ENCODE results near the gene ZNF750.

ZNF750 gene

DNA sequence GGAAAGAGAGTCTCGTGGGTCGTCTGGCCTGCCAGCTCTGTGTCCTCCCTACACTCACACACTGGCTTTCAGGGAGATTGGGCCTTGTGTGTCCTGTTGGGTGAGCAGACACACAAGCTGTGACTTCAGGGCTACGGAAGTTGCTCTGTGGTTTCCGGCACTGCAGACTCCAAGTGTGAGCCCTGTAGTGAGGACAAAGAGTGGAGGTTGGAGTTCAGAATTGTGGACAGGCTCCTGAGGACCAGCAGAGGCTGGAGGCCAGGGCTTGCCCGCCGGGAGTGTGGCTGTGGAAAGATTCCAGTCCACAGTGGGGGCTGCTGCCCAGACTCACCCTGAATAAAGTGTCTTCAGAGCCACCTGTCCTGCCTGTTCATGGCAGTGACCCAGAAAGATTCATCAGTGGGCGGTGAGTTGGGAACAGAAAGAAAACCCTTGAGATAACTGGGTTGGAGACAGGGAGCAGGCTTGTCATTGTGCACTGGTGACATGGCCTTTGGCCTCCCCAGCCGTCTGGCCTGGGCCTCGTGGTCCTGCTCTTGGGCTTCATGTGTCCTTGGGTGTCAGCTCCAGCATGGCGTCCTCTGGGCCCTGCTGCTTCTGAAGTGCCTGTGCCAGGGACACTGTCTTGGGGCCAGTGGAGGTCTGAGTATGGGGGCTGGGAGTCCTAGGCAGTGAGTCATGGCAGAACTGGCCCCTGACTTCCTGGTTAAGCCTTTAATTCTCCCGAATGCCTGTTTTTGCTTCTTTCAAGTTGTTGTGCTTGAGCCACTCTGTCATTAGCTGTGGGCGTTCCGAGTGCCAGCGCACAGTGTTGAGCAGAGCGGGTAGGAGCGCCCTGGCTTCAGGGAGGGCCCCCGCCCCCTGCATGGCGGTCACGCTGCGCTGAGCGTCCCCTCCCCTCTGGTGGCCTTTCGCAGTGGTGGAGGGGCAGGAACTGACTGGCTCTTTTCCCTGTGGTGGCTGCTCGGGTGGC lies 19.9 kb upstream of the ZNF750 start:
- peak; percentile 53 to 61 for DNase-seq

DNA sequence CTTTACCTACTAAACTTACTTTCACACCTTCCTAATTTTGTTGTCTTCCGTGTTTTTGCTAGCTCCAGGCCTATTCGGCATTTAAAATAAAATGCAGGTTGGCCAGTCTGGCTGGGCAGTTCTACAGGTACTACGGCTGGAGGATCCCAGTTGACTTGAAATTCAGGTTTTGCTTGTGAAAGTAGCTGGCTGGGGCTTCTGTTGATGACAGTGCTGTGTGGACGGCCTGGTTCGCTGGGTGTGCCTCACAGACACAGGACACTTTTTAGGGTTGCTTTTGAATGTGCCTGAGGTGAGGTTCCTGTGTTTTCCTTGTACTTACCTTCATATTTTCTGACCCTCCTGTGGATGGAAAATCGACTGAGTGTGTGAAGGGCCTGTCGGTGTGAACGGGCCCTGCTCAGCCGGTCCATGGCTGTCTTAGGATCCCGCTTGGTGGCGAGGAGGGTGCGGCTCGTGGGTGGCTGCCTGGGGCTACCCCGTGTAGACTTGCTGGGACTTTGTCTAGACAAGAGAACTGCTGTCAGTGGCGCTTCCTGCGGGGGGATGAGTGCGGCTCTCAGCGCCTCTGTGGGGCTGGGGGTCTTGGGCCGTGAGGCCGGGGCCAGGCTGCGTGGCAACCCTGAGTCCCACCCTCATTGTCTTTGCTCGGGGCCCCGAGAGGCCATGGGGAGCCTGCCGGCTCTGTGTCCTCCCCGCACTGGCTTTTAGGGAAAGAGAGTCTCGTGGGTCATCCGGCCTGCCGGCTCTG lies 18.7 kb upstream of the ZNF750 start:
- DNase-seq: peak in 1 of 2 donors; percentile 36

DNA sequence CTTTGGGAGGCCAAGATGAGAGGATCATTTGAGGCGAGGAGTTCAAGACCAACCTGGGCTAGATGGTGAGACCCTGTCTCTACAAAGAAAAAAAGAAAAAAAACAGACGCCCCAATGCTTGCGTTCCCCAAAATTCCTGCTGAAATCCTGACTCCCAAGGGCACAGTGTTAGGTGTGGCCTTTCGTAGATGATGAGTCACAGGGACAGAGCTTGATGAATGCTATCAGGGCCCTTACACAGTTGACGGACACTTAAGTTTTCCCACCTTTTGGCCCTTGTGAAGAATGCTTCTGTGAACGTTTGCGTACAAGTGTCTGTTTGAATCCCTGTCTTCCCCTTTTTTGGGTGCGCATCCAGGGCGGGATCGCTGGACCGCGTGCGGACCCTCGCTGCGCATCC lies 16.5 kb upstream of the ZNF750 start:
- no peak for DNase-seq

DNA sequence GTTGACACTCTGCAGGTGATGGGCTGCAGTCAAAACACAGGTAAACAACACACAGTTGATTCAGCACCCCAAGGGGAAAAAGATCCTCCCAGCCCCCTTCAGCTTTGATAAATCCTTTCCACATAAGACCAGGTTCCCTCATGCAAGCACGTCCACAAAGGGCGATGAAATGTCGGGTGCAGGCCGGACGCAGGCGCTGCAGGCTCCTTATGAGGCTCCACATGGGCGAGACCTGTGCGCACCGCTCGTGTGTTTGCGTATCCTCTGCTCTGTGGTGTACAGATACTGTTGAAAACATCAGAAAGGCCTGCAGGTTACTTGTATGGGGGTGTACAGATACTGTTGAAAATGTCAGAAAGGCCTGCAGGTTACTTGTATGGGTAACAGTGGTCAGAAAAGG lies 14.4 kb upstream of the ZNF750 start:
- no peak for DNase-seq

DNA sequence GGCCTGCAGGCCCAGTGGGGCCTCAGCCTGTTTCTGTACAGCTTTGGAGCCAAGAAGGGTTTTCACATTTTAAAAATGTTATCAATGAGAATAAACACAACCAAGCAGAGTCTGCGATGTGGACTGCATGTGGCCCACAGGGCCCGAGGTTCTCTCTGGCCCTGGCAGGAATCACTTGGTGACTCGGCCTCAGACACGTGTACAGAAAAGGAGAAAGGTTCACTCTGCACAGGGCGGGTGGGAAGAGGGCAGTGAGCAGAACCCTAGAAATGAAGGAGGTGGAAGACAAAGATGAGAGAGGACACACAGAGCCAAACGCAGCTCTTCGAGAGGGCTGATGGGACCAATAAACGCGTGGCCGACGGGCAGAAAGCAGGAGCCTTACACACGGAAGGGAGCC lies 11.6 kb upstream of the ZNF750 start:
- DNase-seq: no peak

DNA sequence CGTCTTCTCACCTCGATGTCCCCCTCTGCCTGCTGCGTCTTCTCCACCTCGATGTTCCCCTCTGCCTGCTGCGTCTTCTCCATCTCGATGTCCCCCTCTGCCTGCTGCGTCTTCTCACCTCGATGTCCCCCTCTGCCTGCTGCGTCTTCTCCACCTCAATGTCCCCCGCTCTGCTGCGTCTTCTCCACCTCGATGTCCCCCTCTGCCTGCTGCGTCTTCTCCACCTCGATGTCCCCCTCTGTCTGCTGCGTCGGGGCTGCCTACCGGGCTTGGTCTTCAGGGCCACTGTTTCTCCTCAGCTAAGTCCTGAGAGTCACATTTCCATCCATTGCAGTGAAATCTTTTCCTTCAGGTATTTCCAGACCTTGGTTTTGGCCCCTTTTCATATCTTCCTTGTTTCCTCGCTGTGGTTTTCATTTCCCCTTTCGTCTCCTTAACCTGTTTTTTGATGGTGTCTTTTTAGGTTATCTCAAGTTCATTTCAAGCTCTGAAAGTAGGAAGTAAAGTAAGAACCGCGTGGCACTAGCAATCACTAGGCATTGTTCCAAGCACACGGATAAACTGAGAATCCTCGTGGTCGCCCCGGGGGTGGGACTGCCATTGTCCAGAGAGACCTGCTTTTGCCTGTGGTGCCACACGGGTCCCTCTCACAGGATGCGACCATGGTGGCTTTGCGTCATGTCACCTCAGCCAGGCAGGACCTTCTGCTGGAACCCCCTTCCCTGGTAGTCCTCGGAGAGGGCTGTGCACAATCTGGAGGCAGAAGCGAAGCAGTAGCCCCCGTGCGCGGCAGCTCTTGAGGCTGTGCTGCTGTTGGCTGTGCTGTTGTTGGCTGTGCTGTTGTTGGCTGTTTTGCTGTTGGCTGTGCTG lies 9.5 kb upstream of the ZNF750 start:
- DNase-seq: no peak

DNA sequence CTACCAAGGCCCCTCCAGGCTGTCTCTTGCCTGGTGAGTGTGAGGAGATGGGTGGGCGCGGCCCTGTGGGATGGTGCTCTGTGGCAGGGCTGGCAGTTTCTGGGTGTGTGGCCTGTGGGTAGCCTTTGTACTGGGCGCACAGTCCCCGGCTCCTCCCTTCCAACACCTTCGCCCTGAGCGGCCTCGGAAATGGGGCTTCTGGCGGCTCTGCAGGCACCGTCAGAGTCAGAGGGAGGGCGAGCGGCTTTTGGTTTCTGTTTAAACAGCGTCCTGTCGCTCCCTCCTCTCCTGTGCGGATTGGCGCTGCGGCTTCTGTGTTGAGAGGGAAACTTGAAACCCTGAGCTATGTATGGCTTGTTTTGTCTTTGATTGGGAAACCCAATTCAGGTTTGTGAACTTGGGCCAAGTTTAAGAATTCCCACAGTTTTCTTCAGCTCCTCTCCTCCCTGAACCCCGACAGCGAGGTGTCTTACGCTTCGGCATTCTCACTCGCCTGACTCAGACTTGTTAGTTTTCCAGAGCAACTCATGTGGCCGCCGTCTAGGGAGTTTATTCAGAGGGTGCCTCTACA lies 8.3 kb upstream of the ZNF750 start:
- DNase-seq: peak; percentile 47 to 67

DNA sequence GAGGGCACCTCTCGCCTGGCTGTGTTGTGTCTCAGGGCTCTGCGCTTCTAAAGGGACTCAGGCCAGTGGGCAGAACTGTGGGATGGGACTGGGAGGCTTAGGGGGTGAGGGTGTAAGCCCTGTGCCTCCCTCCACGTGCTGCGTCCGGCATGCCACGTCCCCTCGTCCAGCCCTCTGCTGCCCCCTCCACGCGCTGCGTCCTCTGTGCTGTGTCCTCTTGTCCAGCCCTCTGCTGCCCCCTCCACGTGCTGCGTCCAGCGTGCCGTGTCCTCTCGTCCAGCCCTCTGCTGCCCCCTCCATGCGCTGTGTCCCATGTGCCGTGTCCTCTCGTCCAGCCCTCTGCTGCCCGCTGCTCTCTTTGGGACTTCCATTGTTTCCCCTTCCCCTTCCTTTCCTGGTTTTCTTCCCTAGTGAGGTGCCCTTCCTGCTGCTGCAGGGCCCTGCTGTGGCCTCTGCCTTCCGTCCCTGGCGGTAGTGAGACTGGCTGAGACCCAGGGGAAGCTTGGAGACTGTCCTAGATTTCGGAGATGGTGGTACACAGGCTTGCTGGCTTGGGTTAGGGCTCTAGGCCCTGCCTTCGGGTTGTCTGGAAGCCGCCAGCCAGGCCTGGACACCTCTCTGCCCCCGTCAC lies 6.4 kb upstream of the ZNF750 start:
- no peak for DNase-seq

DNA sequence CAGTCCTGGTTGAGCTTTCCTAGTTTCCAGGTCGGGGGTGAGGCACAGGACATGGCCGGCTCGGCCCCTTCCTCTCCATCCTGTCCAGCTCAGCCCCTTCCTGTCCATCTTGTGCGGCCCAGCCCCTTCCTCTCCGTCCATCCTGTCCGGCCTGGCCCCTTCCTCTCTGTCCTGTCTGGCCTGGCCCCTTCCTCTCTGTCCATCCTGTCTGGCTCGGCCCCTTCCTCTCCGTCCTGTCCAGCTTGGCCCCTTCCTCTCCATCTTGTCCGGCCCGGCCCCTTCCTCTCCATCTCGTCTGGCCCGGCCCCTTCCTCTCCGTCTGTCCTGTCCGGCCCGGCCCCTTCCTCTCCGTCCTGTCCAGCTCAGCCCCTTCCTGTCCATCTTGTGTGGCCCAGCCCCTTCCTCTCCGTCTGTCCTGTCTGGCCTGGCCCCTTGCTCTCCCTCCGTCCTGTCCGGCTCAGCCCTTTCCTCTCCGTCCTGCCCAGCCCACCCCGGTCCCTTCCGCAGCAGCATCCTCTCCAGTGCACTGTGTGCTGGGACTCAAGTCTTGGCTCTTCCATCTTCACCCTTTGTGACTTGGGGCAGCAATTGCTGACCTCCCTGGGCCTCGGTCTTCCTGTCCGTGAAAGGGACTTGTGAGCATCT lies 5.5 kb upstream of the ZNF750 start:
- no peak for DNase-seq

DNA sequence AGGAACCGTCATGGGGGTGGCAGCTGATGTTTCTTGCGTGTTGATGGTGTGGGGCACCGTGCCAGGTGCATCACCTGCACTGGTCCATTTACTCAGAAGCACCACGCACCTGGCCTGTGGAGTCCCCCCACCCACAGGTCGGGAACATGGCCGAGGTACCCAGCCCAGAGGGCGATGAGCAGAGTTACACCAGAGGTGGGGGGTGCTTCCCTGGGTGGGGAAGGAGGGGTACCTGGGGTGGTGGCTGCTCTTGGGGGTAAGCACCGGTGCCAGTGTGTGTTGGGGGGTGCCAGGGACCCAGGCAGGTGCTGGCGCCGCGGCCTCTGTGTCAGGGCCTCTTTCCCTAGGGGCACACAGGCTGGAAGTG lies 5.0 kb upstream of the ZNF750 start:
- DNase-seq: no peak

DNA sequence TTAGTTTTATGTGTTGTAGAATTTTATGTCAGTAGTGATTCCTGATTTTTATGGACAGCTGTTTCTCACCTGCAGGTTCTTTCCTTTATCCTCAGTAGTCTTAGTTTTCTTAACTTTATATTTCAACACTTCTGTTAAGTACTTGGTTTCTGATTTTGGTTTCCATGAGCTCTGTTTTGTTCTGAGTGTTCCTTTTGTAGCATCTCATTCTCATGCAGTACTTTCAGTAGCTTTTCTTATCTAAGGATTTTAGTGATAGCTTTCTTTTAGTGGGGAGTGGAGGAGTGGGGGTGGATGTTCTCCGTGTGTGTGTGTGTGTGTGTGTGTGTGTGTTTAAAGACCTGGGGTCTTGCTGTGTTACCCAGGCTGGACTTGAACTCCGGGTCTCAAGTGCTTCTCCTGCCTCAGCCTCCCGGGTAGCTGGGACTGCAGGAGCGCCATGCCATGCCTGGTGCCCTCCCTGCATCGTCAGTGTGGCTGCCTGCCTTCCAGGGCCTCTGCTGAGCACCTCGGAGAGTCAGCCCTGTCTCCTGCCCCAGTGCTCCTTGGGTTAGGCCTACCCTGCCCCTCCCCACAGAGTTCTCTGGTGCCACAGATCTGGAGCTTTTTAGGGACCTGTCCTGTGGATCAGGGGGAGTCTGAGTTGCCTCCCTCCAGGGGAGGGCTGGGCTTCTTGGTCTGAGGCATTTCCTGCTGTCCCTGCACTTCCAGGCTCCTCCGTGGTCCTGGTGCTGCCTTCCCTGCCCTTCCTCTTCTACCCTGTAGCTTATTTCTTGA lies 4.3 kb upstream of the ZNF750 start:
- DNase-seq: no peak

DNA sequence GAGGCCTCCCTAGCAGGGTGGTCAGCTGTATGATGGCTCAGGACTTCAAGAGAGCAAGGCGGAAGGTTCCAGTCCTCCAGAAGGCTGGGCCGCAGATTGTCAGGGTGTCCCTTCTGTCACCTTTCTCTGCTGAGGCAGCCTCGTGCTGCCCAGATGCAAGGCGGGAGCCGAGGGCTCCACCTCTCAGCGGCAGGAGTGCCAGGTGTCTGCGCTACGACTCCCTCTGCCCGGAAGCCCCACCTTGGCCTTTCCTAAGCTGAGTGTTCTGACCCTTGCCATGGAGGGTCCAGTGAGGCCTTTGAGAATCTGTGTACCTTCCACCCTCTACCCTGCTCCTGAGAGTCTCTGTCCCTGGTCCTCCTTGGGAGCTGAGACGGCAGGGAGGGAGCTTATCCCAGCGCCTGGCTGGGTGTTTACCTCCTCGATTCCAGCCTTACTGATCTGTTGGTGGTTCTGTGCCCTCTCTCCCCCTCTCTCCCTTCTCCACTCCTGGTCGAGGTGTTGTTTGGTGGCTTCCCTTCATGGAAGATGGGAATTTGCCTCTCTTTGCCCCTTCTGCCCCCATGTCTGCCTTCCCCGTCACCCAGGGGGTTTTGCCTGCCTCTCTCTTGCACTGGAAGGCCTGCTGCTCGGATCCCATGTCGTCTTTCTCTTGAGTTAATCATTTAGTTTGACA lies 2.2 kb upstream of the ZNF750 start:
- DNase-seq: no peak

DNA sequence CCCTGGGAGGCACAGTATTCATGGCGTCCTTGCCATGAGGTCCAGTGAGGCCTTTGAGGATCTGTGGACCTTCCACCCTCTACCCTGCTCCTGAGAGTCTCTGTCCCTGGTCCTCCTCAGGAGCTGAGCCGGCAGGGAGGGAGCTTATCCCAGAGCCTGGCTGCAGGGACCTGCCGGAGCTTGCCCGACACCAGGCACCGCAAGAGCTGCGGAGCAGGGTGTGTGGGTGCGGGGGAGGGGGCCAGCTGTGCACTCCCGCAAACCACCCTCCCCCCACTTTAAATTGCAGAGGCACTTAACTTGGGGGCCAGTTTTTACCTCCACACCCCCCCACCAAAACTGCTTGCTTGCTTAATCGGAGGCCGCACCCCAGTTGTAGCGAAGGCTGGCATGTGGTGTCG lies 609 bp upstream of the ZNF750 start:
- DNase-seq: no peak

DNA sequence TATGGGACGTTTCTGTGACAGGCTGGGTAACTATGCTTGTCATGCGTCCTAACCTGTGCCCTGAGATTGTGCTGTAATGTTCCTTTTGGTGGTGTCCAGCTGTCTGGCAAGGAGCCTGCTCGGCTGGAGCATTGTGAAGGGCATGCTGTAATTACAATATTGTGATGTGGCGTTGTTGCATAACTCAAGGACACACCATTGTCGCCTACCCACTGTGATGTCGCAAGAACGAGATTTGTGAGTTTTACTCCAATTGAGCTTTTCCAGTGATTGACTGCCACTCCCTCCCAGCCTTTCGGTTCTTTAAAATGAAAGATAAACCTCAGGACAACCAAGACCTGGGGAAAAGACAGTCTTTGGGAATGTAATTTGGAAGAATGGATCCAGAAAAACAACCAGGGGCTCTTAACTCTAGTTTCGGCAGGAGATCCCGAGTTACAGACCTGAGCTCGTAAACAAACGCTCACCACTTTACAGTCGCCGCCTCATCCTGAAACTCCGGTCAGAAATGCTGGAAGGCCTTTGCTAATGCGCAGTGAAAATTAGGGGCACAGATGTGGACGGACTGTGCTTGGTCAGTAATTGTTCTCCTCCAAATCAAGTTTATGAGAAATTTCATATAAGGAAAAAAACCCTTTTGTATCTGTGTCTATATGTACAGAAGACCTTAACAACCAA lies 1.3 kb downstream of the ZNF750 start:
- peak in 1 of 2 donors; percentile 39 for DNase-seq

DNA sequence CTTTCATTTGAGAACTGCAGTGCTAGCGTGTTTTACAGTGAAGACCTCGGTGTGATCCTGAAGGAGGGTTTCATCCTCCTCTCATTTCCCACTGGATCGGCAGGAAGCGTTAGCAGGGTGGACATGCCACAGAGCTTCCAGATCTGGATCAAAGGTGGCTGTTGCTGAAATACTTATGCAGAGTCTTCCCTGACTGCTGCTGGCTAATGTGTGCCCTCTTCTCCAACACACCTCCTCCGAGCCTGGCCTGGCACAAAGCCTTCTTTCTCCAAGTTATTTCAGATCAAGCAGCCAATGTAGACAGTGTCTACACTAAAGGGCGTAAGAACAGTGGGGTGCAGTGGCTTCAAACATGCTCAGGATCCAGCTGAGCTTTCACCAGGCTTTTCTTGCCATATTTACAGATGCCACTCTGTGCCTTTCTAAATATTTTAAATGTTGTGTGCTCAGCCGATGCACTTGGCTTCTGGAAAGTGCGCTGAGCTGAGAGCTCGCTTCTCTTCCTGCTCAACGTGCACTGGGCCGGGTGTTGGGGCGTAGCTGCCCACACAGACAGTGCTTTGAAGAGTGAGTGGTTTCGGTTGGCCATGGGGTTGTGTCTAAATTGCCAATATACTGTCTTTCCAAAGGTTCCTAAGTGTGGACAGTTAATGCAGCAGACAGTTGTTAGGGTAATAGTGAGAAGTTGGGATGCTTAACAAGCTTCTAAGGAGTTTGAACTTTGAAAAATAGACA lies 2.1 kb downstream of the ZNF750 start:
- DNase-seq: no peak

DNA sequence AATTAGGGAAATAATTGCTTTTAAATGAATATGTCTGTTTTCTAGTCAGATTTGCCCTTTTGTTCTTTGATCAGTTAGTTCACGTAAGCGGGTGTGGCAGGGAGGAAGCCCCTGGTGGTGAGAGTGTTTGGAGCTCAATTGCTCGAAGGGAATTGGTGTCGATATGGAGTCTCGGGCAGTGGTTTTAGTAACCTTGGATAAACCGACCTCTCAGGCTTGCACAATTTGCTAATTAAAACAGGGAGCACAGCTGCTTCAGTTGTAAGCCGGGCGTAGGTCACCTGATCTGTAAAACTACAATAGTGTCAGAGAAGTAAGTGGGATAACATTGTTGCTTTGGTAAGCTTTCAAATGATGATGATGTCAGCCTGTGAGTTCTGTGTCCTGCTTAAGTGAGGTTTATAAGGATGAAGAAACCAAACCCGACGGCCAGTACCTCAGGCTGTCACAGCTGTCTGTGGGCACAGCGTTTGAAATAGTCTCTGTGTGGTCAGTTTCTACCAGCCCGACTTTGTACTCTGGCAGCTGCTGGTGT lies 2.9 kb downstream of the ZNF750 start:
- no peak for DNase-seq

DNA sequence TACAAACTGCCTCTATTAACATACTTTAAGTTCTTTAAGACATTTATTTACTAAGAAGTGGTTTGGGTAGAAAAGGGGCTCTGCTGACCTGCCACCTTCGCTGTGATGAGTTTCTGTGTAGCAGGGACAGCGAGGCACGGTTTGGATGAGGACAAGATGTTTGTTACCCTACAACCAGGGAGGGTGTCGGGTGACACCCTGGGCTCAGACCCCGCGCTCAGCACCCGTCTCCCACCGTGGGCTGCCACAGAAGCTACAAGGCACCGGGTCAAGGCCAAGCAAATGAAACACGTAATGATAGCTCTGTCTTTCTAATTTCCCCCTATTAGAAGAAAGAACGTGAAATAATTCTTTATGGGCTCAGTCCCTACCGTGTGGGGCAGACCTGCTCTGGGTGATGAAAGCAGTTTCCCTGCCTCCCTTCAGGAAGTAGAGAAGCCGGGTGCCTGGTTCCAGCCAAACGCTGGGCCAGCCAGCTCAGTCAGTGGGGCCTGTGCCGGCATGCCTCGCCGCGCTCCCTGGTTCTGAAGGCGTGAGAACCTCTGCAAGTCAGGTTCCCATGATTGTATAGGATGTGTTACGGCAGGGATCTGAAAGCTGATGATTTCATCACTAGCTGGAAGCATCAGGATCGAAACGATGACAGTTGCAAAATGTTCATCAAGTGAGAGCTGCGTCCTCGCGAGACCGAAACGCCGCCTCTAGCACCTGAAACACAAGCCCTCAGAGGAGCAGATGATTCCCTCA lies 3.9 kb downstream of the ZNF750 start:
- no peak for DNase-seq

DNA sequence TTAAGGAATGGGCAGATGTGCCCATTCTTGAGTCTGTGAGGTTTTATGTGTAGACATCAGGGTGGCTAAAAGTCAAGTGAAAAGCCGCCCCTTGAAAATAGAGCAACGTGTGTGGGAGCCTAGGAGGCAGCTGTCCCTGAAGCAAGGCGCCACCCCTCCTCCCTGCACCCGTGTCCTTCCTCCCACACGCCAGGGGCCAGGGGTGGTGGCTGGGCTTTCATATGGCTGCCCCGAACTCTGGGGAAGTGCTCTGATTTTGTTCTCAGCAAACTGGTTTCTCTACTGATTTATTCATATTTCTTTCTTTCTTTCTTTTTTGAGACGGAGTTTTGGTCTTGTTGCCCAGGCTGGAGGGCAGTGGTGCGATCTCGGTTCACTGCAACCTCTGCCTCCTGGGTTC lies 4.7 kb downstream of the ZNF750 start:
- no peak for DNase-seq
